Activated CD8-positive, alpha-beta memory T cell treated with anti-CD3 and anti-CD28 coated beads for 1 hour (primary cell): ENCODE results near the gene SHB.

Source experiments
- DNase-seq, 2 donors: peaks; one replicate each; pipeline ENCODE4 v3.0.0-alpha.2; 2020; ENCODE audit warnings: low read depth in 1 of 2; ENCODE audit errors: extremely low read depth in 1 of 2

Gene SHB

GRCh38 chr9:37873955-37874354, 195.1 kb downstream of the SHB start:
- DNase-seq = no peak

GRCh38 chr9:37870799-37871176, 198.2 kb downstream of the SHB start:
- DNase-seq = no peak

- no peak for DNase-seq
These were observed 198.8 kb downstream of the SHB start for GRCh38 chr9:37870081-37870798.
